Esophagus muscularis mucosa (tissue), 4 donors: ENCODE measurements around the gene SCP2. TPM values are rescaled to one million over a fixed set of nuclear protein-coding genes. Genes with fewer than 3 reads are reported as not detected.

Experiments
- DNase-seq: peaks from one replicate; pipeline ENCODE4 v3.0.0-alpha.2; 2017; ENCODE audit errors: extremely low spot score
- H3K27ac ChIP-seq, 4 donors: fragments of 200-600 bp; sonication (generic); replicated peaks in 1 of 4; 1 replicate in 3 of 4; 2 replicates in 1 of 4; pipeline ENCODE4 v1.5.1; 2016 to 2019; ENCODE audit warnings: mild to moderate bottlenecking in 1 of 4
- H3K27me3 ChIP-seq, 4 donors: fragments of 200-600 bp; sonication (generic); one replicate each; pipeline versions ENCODE4 v1.5.1 to v1.6.0; 2016 to 2019
- H3K36me3 ChIP-seq, 4 donors: fragments of 200-600 bp; sonication (generic); one replicate each; pipeline ENCODE4 v1.5.1; 2016 to 2019
- H3K4me1 ChIP-seq, 4 donors: fragments of 200-600 bp; sonication (generic); one replicate each; pipeline ENCODE4 v1.5.1; 2016 to 2019
- H3K4me3 ChIP-seq, 4 donors: fragments of 200-600 bp; sonication (generic); 1 replicate in 2 of 4; 2 replicates in 2 of 4; pipeline ENCODE4 v1.5.1; 2016 to 2019; ENCODE audit warnings: mild to moderate bottlenecking in 4 of 4, moderate library complexity in 1 of 4
- H3K9me3 ChIP-seq, 4 donors: fragments of 200-600 bp; sonication (generic); 1 replicate in 3 of 4; 2 replicates in 1 of 4; pipeline ENCODE4 v1.5.1; 2016 to 2019
- CTCF ChIP-seq, 3 experiments: fragments of 200-600 bp in 2 of 3; fragments of 450-650 bp in 1 of 3; sonication (generic) in 2 of 3; IDR thresholded peaks; one replicate each; pipeline ENCODE4 v1.5.1; 2017 to 2019; ENCODE audit warnings: antibody characterized with exemption in 3 of 3, mild to moderate bottlenecking in 2 of 3, moderate library complexity in 1 of 3
- EP300 ChIP-seq: sonication (generic); formaldehyde crosslinking; IDR thresholded peaks from one replicate; pipeline ENCODE4 v1.6.1; 2017; ENCODE audit warnings: antibody characterized with exemption
- POLR2A ChIP-seq: fragments of 450-650 bp; IDR thresholded peaks from one replicate; pipeline ENCODE4 v1.6.1; 2017; ENCODE audit warnings: antibody characterized with exemption, moderate library complexity, mild to moderate bottlenecking, low read depth
- POLR2AphosphoS5 ChIP-seq, 2 donors: sonication (generic); formaldehyde crosslinking; IDR thresholded peaks; one replicate each; pipeline ENCODE4 v1.6.1; 2017; ENCODE audit warnings: antibody characterized with exemption in 2 of 2
- WGBS: methylation state at CpG from one replicate; pipeline ENCODE4 v1.1.5; 2018; 5-methylcytosine and 5-hydroxymethylcytosine counted together
- intact Hi-C: fragments of 100-400 bp; cut with DNase I; formaldehyde crosslinking; loops from one replicate; pipeline ENCODE4 v1.15.1; 2023
- total RNA-seq, 4 donors: library from RNA; depleted of rRNA; stranded (reverse); fragments of >200 nt; gene quantifications; one replicate each; pipeline versions ENCODE4 v1.1.0 to v1.2.1, GENCODE V29; 2016

SCP2 gene
- total RNA-seq, 4 donors from 2014 or later, result 83.0 to 94.3 (median 92.1) TPM

GRCh38 chr1:52904927-52905698 is 22.0 kb upstream of the SCP2 start:
- Histone ChIP-seq H3K4me3 (no peak overlapping the region), H3K27ac (peak overlapping the region in 1 of 4 donors; percentile 22), H3K27me3 (no peaks in the 10 kb centered on the region), H3K4me1 (peaks cover 4 to 22% (median 14%) of the 10 kb centered on the region in 4 donors), H3K36me3 (peaks cover 0 to 36% (median 17%) of the 10 kb centered on the region in 4 donors), H3K9me3 (no peaks in the 10 kb centered on the region)
- whole genome bisulfite sequencing, result 68% methylated on average over 19 of the region's 20 CpGs
- DNase-seq, result no peak
- TF ChIP-seq POLR2AphosphoS5 (IDR thresholded peaks at IDR 0.05) (no peak), CTCF (IDR thresholded peaks at IDR 0.05) (peak in 1 of 3 experiments; percentile 37)
- intact Hi-C loops, result no loop called here

GRCh38 chr1:52906135-52906603 is 20.9 kb upstream of the SCP2 start:
- H3K36me3 ChIP-seq, result peaks cover 3 to 41% (median 20%) of the 10 kb centered on the region in 4 donors
- intact Hi-C loops, result no loop called here
- WGBS, result 97% methylated on average over 6 of the region's 6 CpGs
- peaks cover 4 to 22% (median 14%) of the 10 kb centered on the region in 4 donors for H3K4me1 ChIP-seq
- no peak overlapping the region for H3K4me3 ChIP-seq
- H3K27ac ChIP-seq, result no peak overlapping the region
- no peaks in the 10 kb centered on the region for H3K27me3 ChIP-seq
- no peak for TF ChIP-seq EP300
- no peak for TF ChIP-seq POLR2AphosphoS5 (IDR thresholded peaks at IDR 0.05)
- TF ChIP-seq CTCF (IDR thresholded peaks at IDR 0.05), result no peak
- no peak for TF ChIP-seq POLR2A
- H3K9me3 ChIP-seq, result no peaks in the 10 kb centered on the region
- DNase-seq, result no peak

GRCh38 chr1:52907068-52907811 is 19.8 kb upstream of the SCP2 start:
- DNase-seq, result no peak
- 90% methylated on average over 9 of the region's 9 CpGs for WGBS
- Histone ChIP-seq H3K4me3 (no peak overlapping the region), H3K27ac (no peak overlapping the region), H3K27me3 (no peaks in the 10 kb centered on the region), H3K36me3 (peaks cover 3 to 50% (median 22%) of the 10 kb centered on the region in 4 donors), H3K9me3 (no peaks in the 10 kb centered on the region), H3K4me1 (peaks cover 4 to 22% (median 14%) of the 10 kb centered on the region in 4 donors)
- TF ChIP-seq EP300 (no peak), POLR2A (no peak), POLR2AphosphoS5 (IDR thresholded peaks at IDR 0.05) (no peak), CTCF (IDR thresholded peaks at IDR 0.05) (no peak)
- intact Hi-C loops, result no loop called here

GRCh38 chr1:52907812-52908153 is 19.3 kb upstream of the SCP2 start:
- Histone ChIP-seq H3K4me1 (peaks cover 4 to 22% (median 14%) of the 10 kb centered on the region in 4 donors), H3K27me3 (no peaks in the 10 kb centered on the region), H3K9me3 (no peaks in the 10 kb centered on the region), H3K27ac (no peak overlapping the region), H3K4me3 (no peak overlapping the region), H3K36me3 (peaks cover 3 to 50% (median 22%) of the 10 kb centered on the region in 4 donors)
- no peak for DNase-seq
- 93% methylated on average over 10 of the region's 10 CpGs for WGBS
- intact Hi-C loops, result no loop called here
- TF ChIP-seq POLR2AphosphoS5 (IDR thresholded peaks at IDR 0.05), result no peak
- TF ChIP-seq EP300, result no peak

GRCh38 chr1:52911541-52911940 is 15.5 kb upstream of the SCP2 start:
- Histone ChIP-seq H3K27ac (no peak overlapping the region), H3K36me3 (peaks cover 0 to 41% (median 19%) of the 10 kb centered on the region in 4 donors), H3K4me1 (peaks cover 11 to 18% (median 15%) of the 10 kb centered on the region in 4 donors), H3K4me3 (no peak overlapping the region), H3K27me3 (no peaks in the 10 kb centered on the region), H3K9me3 (no peaks in the 10 kb centered on the region)
- intact Hi-C loops, result no loop called here
- no peak for TF ChIP-seq CTCF (IDR thresholded peaks at IDR 0.05)
- no peak for TF ChIP-seq POLR2AphosphoS5 (IDR thresholded peaks at IDR 0.05)
- TF ChIP-seq POLR2A, result no peak
- TF ChIP-seq EP300, result no peak
- no peak for DNase-seq
- WGBS, result 95% methylated on average over 8 of the region's 10 CpGs
